Cerebellar cortex (tissue), 1 donor: ENCODE measurements around the gene LRP1B.

Experiments
- DNase-seq: peaks from one replicate; pipeline ENCODE4 v3.0.0-alpha.2; 2015; ENCODE audit warnings: low spot score

Gene LRP1B

DNA sequence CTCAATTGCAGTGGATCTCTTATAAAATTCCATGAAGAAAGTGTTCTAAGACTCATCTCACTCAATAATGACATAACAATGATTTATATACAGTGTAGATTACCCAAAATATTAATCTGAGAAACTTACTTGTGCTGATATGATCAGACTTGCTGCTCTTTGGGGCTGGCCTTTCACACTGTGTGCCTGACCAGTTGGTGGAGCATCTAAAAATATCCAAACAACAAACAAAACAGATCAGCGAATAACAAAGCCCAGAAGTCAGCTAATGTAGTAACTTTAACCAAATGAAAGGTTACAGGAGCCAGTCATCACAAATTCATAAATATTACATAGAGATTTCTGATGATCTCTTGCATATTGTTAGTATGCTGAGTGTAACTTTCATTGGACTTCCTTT, 1883.9 kb downstream of the LRP1B start:
- peak; percentile 14 for DNase-seq

GRCh38 chr2:140246058-140246457, 1884.8 kb downstream of the LRP1B start:
- DNase-seq, result no peak

- no peak for DNase-seq
These were observed 1887.9 kb downstream of the LRP1B start for GRCh38 chr2:140242889-140243288.

GRCh38 chr2:140234116-140234515, 1896.7 kb downstream of the LRP1B start:
- DNase-seq, result no peak

DNA sequence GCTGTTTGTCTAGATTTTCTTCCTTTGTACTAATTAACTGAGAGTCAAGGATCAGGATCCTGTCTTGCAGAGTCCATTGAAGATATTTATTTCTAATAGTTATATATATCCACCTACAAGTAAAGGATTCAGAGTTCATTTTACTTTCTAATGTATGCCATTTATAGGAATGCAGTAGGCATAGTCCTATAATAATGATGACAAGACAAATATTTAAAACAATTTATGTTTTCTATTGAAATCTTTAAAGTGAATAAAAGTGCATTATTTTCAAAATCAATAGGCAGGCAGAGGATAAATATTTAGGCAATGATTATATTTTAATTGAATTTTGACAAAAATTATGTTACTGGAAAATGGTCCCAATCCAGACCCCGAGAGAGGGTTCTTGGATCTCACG, 1919.9 kb downstream of the LRP1B start:
- no peak for DNase-seq

DNA sequence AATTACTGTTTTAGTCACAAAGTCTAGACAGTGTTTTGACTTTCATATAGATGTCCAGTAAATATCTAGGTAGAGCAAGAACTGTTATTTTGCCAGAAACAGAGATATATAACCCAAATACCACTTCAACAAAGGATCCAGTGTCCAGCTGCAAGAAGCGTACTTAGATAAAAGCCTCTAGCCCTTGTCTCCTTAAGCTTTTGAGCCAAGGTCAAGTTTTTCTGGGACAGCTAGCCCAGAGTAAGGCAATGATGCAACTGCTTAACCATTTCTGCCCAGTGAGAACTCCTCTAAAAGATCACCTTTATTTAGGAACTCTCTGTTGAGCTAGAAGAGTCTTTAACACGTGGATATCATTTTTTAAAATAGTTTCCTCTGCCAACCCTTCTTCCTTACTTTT, 1925.7 kb downstream of the LRP1B start:
- no peak for DNase-seq

DNA sequence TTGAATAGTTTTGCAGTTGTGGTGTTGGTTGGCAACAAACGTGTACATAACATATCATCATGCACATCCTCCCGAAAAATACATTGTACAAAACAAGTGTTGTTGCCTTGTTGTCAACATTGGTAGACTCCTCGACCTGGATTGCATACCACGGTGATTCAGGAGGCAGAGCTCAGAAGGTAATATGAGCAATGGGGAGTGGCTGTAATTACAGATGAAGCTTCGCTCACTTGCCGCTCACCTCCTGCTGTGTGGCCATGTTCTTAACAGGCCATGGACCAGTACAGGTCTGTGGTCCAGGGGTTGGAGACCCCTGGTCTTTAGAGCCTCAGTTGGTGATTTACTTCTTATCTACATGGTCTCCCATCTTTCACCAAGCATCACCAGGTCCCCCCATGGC, 1927.5 kb downstream of the LRP1B start:
- no peak for DNase-seq

DNA sequence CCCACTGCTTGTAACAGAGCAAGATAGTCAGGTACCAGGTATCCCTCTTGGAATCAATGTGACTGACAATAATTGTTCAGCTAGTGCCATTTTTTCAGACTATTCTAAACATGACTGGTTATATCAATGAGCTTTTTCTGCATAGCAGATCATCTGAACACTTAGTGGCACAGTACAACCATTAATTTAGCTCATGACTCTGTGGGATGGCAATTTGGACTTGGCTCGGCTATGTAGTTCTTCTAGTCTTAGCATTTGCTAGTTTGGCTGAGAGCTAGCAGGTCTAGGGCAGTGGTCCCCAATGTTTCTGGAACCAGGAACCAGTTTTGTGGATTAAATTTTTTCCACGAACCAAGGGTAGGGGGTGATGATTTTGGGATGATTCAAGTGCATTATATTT, 1929.2 kb downstream of the LRP1B start:
- no peak for DNase-seq

- DNase-seq, result no peak
These were observed 1930.1 kb downstream of the LRP1B start for GRCh38 chr2:140200764-140201163.

DNA sequence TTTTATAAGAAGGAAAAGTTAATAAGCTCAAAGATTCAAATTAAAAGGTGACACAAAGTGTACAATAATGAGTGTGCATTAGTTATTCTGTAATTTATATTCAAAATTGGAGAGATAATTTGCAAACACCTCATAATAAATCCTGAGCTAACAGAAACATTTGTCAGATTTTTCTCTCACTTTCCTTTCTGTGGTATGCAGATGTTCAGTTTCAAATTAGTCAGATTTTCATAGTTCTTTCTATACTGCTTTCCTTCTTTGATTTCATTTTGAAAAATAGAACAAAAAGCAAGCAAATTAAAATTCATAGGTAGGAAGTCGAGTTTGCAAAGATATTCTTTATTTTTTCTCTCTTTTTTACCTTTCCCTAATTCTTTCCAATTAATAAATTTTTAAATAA, 1930.5 kb downstream of the LRP1B start:
- no peak for DNase-seq

DNA sequence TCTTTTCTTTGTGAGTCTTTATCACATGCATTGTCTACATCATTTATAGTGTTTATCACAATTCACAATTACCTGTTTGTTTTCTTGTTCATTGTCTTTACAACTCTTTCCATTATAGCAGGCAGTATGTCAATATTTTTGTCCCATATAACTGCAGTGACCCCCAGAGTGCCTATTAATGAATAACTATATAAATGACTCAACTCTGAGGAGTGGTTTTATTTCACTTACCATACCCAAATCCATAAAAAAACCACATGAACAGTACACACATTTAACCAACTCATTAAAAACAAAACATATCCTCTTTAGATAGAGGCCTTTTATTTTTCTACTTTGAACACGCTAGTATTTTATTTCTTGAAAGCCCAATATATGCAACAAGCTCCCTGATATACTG, 1931.5 kb downstream of the LRP1B start:
- DNase-seq, result no peak

- no peak for DNase-seq
These were observed 1943.7 kb downstream of the LRP1B start for GRCh38 chr2:140187086-140187485.

GRCh38 chr2:140186313-140186712, 1944.5 kb downstream of the LRP1B start:
- DNase-seq, result peak; percentile 77

DNA sequence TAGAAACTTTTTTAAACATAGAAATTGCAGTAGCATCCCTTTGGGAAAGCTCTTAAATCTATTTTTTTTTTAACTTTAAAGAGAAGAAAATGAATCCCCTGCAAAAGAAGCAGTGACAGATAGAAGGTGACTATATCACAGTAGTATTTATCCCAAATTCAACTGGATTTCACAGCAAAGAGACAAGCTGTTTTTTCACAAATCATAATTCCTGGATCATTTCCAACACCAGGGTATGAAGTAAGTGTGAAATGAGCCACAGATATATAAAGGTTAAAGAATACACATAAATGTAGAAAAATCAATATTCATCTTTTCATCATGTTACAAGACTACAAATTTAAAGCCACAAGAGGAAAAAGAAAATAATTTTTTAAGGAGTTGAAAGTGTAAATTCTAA, 1945.7 kb downstream of the LRP1B start:
- DNase-seq, result peak; percentile 61

DNA sequence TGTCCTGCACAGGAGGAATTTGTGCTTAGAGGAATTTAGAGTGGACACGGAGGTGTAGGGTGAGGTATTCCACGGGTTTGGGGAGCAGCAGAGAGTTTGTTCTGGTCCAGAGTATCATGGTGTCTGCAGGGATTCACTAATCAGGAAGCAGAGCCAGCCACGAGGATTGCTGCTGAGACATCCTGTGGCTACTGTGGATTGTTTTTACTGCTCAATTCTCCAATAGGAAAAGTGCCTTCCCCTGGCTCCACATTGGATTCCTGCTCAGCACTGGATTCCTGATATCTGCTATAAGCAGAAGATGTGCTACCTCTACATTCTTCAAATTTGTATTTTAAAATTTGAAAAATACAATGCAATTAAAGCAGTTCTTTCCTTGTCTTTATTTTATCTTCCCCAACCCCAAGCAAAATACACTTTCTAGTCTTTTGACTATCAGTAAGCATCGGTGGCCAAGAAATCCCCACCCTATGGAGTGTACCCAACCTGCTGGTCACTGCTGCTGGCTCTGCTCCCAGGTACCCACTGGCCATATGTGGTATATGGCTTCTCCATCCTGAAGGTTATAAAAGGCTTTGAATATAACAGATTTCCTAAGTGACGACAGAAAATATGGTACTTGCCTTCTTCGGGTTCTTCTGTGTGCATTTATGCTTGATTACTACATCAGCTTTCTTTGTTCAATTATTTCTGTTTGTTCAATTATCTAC, 1947.6 kb downstream of the LRP1B start:
- DNase-seq, result peak; percentile 79
